ENCODE data around the gene SYNJ2. TPM values are rescaled to one million over a fixed set of nuclear protein-coding genes. Genes with fewer than 3 reads are reported as not detected.

The SYNJ2 gene
- total RNA-seq, 1 donor from 2014 or later, result 31.8 TPM

DNA sequence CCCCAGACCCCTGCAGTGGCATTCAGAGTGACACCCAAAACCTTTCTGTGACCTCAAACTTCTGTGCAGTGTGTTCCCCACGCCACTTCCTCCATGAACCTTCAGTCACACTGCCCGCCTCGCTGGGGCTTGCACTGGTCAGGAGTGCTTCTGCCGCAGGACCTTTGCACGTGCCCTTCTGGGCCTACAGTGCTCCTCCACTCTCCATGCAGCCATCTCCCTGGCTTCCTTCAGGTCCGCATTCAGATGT lies 27.1 kb downstream of the SYNJ2 start:
- H3K4me1 ChIP-seq (ENCODE audit: insufficient read depth, low read length), result peaks cover 52% of the 10 kb centered on the region
- H3K9me3 ChIP-seq (ENCODE audit: insufficient read depth, low read depth, low read length), result no peaks in the 10 kb centered on the region
- peak overlapping the region; percentile 71 for H3K27ac Mint-ChIP-seq (ENCODE audit: unreplicated experiment)
- FAIRE-seq (no peak), DNase-seq (ENCODE audit: low read depth) (no peak)
- H3K4me2 ChIP-seq (ENCODE audit: low read length), result peak overlapping the region; percentile 81
- H3K27ac ChIP-seq (ENCODE audit: low read depth, low read length), result peak overlapping the region; percentile 78
- peaks cover 100% of the 10 kb centered on the region for H3K79me2 ChIP-seq (ENCODE audit: insufficient read depth, low read length)
- H4K20me1 ChIP-seq (ENCODE audit: insufficient read depth, low read length), result peaks cover 54% of the 10 kb centered on the region
- no peak overlapping the region for H3K4me3 ChIP-seq (ENCODE audit: insufficient read depth, low read depth, low read length)
- peaks cover 36% of the 10 kb centered on the region for H3K4me1 Mint-ChIP-seq (ENCODE audit: low read depth, unreplicated experiment)
- TF ChIP-seq, protein P1, sequence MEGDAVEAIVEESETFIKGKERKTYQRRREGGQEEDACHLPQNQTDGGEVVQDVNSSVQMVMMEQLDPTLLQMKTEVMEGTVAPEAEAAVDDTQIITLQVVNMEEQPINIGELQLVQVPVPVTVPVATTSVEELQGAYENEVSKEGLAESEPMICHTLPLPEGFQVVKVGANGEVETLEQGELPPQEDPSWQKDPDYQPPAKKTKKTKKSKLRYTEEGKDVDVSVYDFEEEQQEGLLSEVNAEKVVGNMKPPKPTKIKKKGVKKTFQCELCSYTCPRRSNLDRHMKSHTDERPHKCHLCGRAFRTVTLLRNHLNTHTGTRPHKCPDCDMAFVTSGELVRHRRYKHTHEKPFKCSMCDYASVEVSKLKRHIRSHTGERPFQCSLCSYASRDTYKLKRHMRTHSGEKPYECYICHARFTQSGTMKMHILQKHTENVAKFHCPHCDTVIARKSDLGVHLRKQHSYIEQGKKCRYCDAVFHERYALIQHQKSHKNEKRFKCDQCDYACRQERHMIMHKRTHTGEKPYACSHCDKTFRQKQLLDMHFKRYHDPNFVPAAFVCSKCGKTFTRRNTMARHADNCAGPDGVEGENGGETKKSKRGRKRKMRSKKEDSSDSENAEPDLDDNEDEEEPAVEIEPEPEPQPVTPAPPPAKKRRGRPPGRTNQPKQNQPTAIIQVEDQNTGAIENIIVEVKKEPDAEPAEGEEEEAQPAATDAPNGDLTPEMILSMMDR (IDR thresholded peaks at IDR 0.05; ENCODE audit: insufficient read depth, low read depth, low read length), result no peak
- no peak for TF ChIP-seq EZH2 (IDR thresholded peaks at IDR 0.05; ENCODE audit: insufficient read depth, low read length)
- no peaks in the 10 kb centered on the region for H3K27me3 Mint-ChIP-seq (ENCODE audit: low read depth, unreplicated experiment)
- peaks cover 33% of the 10 kb centered on the region for H3K36me3 Mint-ChIP-seq (ENCODE audit: low read depth, unreplicated experiment)
- peak overlapping the region; percentile 29 for H3K4me3 Mint-ChIP-seq (ENCODE audit: unreplicated experiment)
- no peaks in the 10 kb centered on the region for H3K27me3 ChIP-seq (ENCODE audit: insufficient read depth, low read length)
- H3K9me3 Mint-ChIP-seq (ENCODE audit: unreplicated experiment), result peaks cover 2% of the 10 kb centered on the region
- H3K9ac ChIP-seq (ENCODE audit: low read length), result peak overlapping the region; percentile 52
- H3K36me3 ChIP-seq (ENCODE audit: insufficient read depth, low read length), result peaks cover 4% of the 10 kb centered on the region
- no peak overlapping the region for H2AFZ ChIP-seq (ENCODE audit: low read depth, low read length)

DNA sequence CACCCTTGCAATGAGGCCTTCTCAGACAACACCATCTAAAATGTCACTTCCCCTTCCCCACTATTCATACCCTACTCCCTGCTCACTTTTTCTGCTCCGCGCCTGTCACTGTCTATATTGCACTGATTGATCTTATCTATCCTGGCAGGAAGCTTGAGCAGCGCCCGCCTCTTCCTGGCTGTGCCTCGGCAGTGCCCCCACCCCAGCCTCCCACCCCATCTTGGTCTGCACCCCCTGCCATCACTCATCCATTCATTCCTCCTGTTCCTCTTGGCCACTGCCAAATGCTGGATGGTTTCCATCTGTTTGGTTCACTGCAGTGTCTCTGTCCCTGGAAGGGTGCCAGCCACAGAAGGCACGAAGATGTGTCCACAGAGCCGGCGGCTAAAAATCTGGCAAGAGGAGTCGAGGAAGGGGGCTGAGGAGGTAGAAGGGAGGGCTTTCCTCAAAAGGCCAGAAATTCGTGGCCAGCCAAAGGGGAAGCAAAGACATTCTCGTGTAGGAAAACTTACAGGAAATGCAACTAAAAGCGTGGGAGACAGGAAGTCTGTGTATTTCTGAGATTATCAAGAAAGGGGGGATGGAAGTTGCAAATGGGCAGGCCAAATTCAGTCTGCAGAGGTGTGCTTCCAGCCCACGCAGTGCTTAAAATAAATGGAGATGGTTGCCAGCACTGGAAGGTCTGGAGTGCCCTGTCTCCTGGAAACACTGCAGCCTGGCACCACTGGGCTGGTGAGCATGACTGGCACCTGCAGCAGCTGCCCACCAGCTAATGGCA lies 27.6 kb downstream of the SYNJ2 start:
- no peak overlapping the region for H2AFZ ChIP-seq (ENCODE audit: low read depth, low read length)
- peak overlapping the region; percentile 78 for H3K27ac ChIP-seq (ENCODE audit: low read depth, low read length)
- H3K9ac ChIP-seq (ENCODE audit: low read length), result peak overlapping the region; percentile 52
- TF ChIP-seq EZH2 (IDR thresholded peaks at IDR 0.05; ENCODE audit: insufficient read depth, low read length), result no peak
- TF ChIP-seq, protein P1 (IDR thresholded peaks at IDR 0.05; ENCODE audit: insufficient read depth, low read depth, low read length), result no peak
- peak overlapping the region; percentile 71 for H3K27ac Mint-ChIP-seq (ENCODE audit: unreplicated experiment)
- no peaks in the 10 kb centered on the region for H3K27me3 Mint-ChIP-seq (ENCODE audit: low read depth, unreplicated experiment)
- peaks cover 47% of the 10 kb centered on the region for H3K4me1 ChIP-seq (ENCODE audit: insufficient read depth, low read length)
- no peaks in the 10 kb centered on the region for H3K27me3 ChIP-seq (ENCODE audit: insufficient read depth, low read length)
- peak overlapping the region; percentile 29 for H3K4me3 Mint-ChIP-seq (ENCODE audit: unreplicated experiment)
- H3K4me2 ChIP-seq (ENCODE audit: low read length), result peak overlapping the region; percentile 81
- no peaks in the 10 kb centered on the region for H3K9me3 ChIP-seq (ENCODE audit: insufficient read depth, low read depth, low read length)
- H3K36me3 ChIP-seq (ENCODE audit: insufficient read depth, low read length), result peaks cover 4% of the 10 kb centered on the region
- H3K79me2 ChIP-seq (ENCODE audit: insufficient read depth, low read length), result peaks cover 100% of the 10 kb centered on the region
- FAIRE-seq (no peak), DNase-seq (ENCODE audit: low read depth) (peak; percentile 60)
- no peak overlapping the region for H3K4me3 ChIP-seq (ENCODE audit: insufficient read depth, low read depth, low read length)
- peaks cover 35% of the 10 kb centered on the region for H3K4me1 Mint-ChIP-seq (ENCODE audit: low read depth, unreplicated experiment)
- H3K36me3 Mint-ChIP-seq (ENCODE audit: low read depth, unreplicated experiment), result peaks cover 33% of the 10 kb centered on the region
- peaks cover 2% of the 10 kb centered on the region for H3K9me3 Mint-ChIP-seq (ENCODE audit: unreplicated experiment)
- peaks cover 54% of the 10 kb centered on the region for H4K20me1 ChIP-seq (ENCODE audit: insufficient read depth, low read length)

DNA sequence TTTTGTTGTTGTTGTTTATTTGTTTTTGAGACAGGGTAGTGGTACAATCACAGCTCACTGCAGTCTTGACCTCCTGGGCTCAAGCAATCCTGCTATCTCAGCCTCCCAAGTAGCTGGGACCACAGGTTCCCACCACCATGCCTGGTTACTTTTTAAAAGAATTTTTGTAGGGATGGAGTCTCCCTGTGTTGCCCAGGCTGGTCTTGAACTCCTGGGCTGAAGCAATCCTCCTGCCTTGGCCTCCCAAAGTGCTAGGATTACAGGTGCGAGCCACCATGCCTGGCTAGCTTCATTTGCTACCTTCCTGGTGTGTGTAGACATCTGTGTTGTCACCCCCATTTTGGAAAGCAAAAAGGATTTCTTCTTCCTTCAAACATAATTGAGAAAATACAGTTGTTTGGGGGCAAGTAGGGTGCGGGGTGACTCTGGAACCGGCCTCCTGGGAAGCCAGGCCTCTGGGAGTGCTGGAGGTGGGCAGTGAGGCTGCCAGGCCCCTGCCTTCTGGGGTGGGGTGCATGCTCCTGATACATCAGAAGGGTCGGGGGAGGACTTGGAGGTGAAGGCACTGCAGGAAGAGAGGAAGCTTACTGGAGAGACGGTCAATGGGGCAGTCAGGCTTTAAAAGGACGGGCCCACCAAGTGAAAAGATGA lies 28.4 kb downstream of the SYNJ2 start:
- no peaks in the 10 kb centered on the region for H3K27me3 Mint-ChIP-seq (ENCODE audit: low read depth, unreplicated experiment)
- peak overlapping the region; percentile 81 for H3K4me2 ChIP-seq (ENCODE audit: low read length)
- FAIRE-seq (no peak), DNase-seq (ENCODE audit: low read depth) (no peak)
- H4K20me1 ChIP-seq (ENCODE audit: insufficient read depth, low read length), result peaks cover 62% of the 10 kb centered on the region
- H2AFZ ChIP-seq (ENCODE audit: low read depth, low read length), result no peak overlapping the region
- H3K36me3 Mint-ChIP-seq (ENCODE audit: low read depth, unreplicated experiment), result peaks cover 30% of the 10 kb centered on the region
- no peak overlapping the region for H3K4me3 Mint-ChIP-seq (ENCODE audit: unreplicated experiment)
- peaks cover 100% of the 10 kb centered on the region for H3K79me2 ChIP-seq (ENCODE audit: insufficient read depth, low read length)
- H3K36me3 ChIP-seq (ENCODE audit: insufficient read depth, low read length), result peaks cover 4% of the 10 kb centered on the region
- no peak overlapping the region for H3K27ac Mint-ChIP-seq (ENCODE audit: unreplicated experiment)
- H3K27ac ChIP-seq (ENCODE audit: low read depth, low read length), result peak overlapping the region; percentile 78
- H3K27me3 ChIP-seq (ENCODE audit: insufficient read depth, low read length), result no peaks in the 10 kb centered on the region
- TF ChIP-seq, protein P1 (IDR thresholded peaks at IDR 0.05; ENCODE audit: insufficient read depth, low read depth, low read length), result no peak
- no peak for TF ChIP-seq EZH2 (IDR thresholded peaks at IDR 0.05; ENCODE audit: insufficient read depth, low read length)
- H3K9me3 ChIP-seq (ENCODE audit: insufficient read depth, low read depth, low read length), result no peaks in the 10 kb centered on the region
- H3K4me1 Mint-ChIP-seq (ENCODE audit: low read depth, unreplicated experiment), result peaks cover 36% of the 10 kb centered on the region
- peak overlapping the region; percentile 52 for H3K9ac ChIP-seq (ENCODE audit: low read length)
- H3K4me1 ChIP-seq (ENCODE audit: insufficient read depth, low read length), result peaks cover 48% of the 10 kb centered on the region
- peaks cover 2% of the 10 kb centered on the region for H3K9me3 Mint-ChIP-seq (ENCODE audit: unreplicated experiment)
- no peak overlapping the region for H3K4me3 ChIP-seq (ENCODE audit: insufficient read depth, low read depth, low read length)

Measured in astrocyte (in vitro differentiated cells and primary cell).